ENCODE results near the gene ITGB2.

- no peak for TF ChIP-seq EZH2 (IDR thresholded peaks at IDR 0.05)
- TF ChIP-seq, protein P1, sequence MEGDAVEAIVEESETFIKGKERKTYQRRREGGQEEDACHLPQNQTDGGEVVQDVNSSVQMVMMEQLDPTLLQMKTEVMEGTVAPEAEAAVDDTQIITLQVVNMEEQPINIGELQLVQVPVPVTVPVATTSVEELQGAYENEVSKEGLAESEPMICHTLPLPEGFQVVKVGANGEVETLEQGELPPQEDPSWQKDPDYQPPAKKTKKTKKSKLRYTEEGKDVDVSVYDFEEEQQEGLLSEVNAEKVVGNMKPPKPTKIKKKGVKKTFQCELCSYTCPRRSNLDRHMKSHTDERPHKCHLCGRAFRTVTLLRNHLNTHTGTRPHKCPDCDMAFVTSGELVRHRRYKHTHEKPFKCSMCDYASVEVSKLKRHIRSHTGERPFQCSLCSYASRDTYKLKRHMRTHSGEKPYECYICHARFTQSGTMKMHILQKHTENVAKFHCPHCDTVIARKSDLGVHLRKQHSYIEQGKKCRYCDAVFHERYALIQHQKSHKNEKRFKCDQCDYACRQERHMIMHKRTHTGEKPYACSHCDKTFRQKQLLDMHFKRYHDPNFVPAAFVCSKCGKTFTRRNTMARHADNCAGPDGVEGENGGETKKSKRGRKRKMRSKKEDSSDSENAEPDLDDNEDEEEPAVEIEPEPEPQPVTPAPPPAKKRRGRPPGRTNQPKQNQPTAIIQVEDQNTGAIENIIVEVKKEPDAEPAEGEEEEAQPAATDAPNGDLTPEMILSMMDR (IDR thresholded peaks at IDR 0.05), result no peak
Measured at GRCh38 chr21:44887807-44888580, 32.7 kb downstream of the ITGB2 start.

All from neural progenitor cell (in vitro differentiated cells).